ENCODE data around the gene HOXA13.

The HOXA13 gene

GRCh38 chr7:27172823-27173510, 26.9 kb downstream of the HOXA13 start (continued):
- TF ChIP-seq GLIS2 (tag by site-specific recombination; IDR thresholded peaks at IDR 0.05) (peak; percentile 78; the same call in 1 of the 2 replicates), KLF7 (tag by site-specific recombination; IDR thresholded peaks at IDR 0.05; ENCODE audit: borderline replicate concordance) (peak; percentile 68; the same call in 1 of the 2 replicates), ZSCAN30 (tag by site-specific recombination; IDR thresholded peaks at IDR 0.05) (peak; percentile 83), ZBTB11 (tag by site-specific recombination; conservative IDR thresholded peaks at IDR 0.05; ENCODE audit: low read depth) (peak; percentile 30; the same call in 1 of the 2 replicates), PRDM10 (tag by site-specific recombination; IDR thresholded peaks at IDR 0.05) (peak; percentile 68), BCL11B (tag by site-specific recombination; IDR thresholded peaks at IDR 0.05; ENCODE audit: low read depth) (peak; percentile 86; the same call in 1 of the 2 replicates), ZNF391 (tag by site-specific recombination; IDR thresholded peaks at IDR 0.05; ENCODE audit: borderline replicate concordance, low read depth) (peak; percentile 31; the same call in 1 of the 2 replicates), ZNF362 (tag by site-specific recombination; IDR thresholded peaks at IDR 0.05) (peak; percentile 47; the same call in 1 of the 2 replicates), TSHZ1 (tag by site-specific recombination; IDR thresholded peaks at IDR 0.05; ENCODE audit: borderline replicate concordance) (peak; percentile 50; the same call in 1 of the 2 replicates), GLIS1 (tag by site-specific recombination; IDR thresholded peaks at IDR 0.05) (peak; percentile 75), ZFP37 (tag by site-specific recombination; IDR thresholded peaks at IDR 0.05) (peak; percentile 31; the same call in 1 of the 2 replicates), ZNF341 (tag by site-specific recombination; IDR thresholded peaks at IDR 0.05; ENCODE audit: low read depth) (peak; percentile 45; the same call in 1 of the 2 replicates), ZNF664 (tag by site-specific recombination; IDR thresholded peaks at IDR 0.05) (no peak), ZNF423 (tag by site-specific recombination; IDR thresholded peaks at IDR 0.05) (peak; percentile 61), ZNF629 (tag by site-specific recombination; IDR thresholded peaks at IDR 0.05) (peak; percentile 48; the same call in 1 of the 2 replicates), ZNF677 (tag by site-specific recombination; IDR thresholded peaks at IDR 0.05) (no peak), ZNF366 (tag by site-specific recombination; conservative IDR thresholded peaks at IDR 0.05) (peak; percentile 50), ZNF596 (tag by site-specific recombination; IDR thresholded peaks at IDR 0.05) (peak; percentile 63; the same call in 1 of the 2 replicates), HOXD13 (CRISPR knock-in tag; IDR thresholded peaks at IDR 0.05; ENCODE audit: borderline replicate concordance) (peak; percentile 86; the same call in 1 of the 2 replicates), ZBTB17 (tag by site-specific recombination; IDR thresholded peaks at IDR 0.05) (peak; percentile 83), KLF8 (tag by site-specific recombination; IDR thresholded peaks at IDR 0.05) (0 out of 2 replicates have a peak, but pooled peaks have one; percentile 40), BCL11A (tag by site-specific recombination; IDR thresholded peaks at IDR 0.05; ENCODE audit: low read depth) (peak; percentile 78; the same call in 1 of the 2 replicates), ZNF645 (tag by site-specific recombination; IDR thresholded peaks at IDR 0.05) (no peak), ZXDB (tag by site-specific recombination; IDR thresholded peaks at IDR 0.05) (peak; percentile 88)
